HEK293 (cell line): Measurements from ENCODE around the gene ZBTB20.

ENCODE experiments used
- CTCF ChIA-PET: fragments of 350-600 bp; formaldehyde crosslinking; extraction: SDS; loops from one replicate; lab custom pipeline; 2021; ENCODE audit warnings: antibody characterized with exemption; lab: Yijun Ruan, JAX
- POLR2A ChIA-PET: fragments of 300-600 bp; formaldehyde crosslinking; extraction: SDS; loops from one replicate; lab custom pipeline; 2020; ENCODE audit warnings: antibody characterized with exemption, inconsistent platforms; lab: Yijun Ruan, JAX
- H3K27ac ChIP-seq: fragments of 200-500 bp; sonication (Bioruptor generic); 2 replicates; pipeline ENCODE4 v1.5.1; 2014; ENCODE audit warnings: low read depth, low read length, control low read depth, inconsistent platforms; ENCODE audit errors: extremely low read depth
- H3K36me3 ChIP-seq, 2 experiments: fragments of 200-500 bp in 1 of 2; sonication (Bioruptor generic) in 1 of 2; 1 replicate in 1 of 2; 2 replicates in 1 of 2; pipeline ENCODE4 v1.5.1; 2014 to 2017; ENCODE audit warnings: inconsistent platforms in 2 of 2, low read length in 2 of 2; ENCODE audit not compliant: control insufficient read depth in 2 of 2, insufficient read depth in 1 of 2
- H3K4me1 ChIP-seq: fragments of 200-500 bp; sonication (Bioruptor generic); 2 replicates; pipeline ENCODE4 v1.5.1; 2014; ENCODE audit warnings: mild to moderate bottlenecking, low read length, inconsistent platforms; ENCODE audit not compliant: control insufficient read depth, insufficient read depth
- H3K4me3 ChIP-seq: 2 replicates; pipeline ENCODE4 v1.5.1; 2011; ENCODE audit warnings: low read depth, mild to moderate bottlenecking, control low read depth, low read length, moderate library complexity
- H3K9me3 ChIP-seq: fragments of 200-500 bp; sonication (Bioruptor generic); 2 replicates; pipeline ENCODE4 v1.5.1; 2014; ENCODE audit warnings: low read depth, low read length, inconsistent platforms; ENCODE audit not compliant: control insufficient read depth, insufficient read depth
- EGR2 ChIP-seq: fragments of 450-650 bp; formaldehyde crosslinking; IDR thresholded peaks from 2 replicates; pipeline ENCODE4 v1.5.1; 2016; ENCODE audit warnings: low read depth, missing biosample characterization, missing genetic modification characterization
- GLI2 ChIP-seq: fragments of 450-650 bp; formaldehyde crosslinking; IDR thresholded peaks from 2 replicates; pipeline ENCODE4; 2017; ENCODE audit warnings: missing biosample characterization, missing genetic modification characterization, low read depth, borderline replicate concordance
- MYNN ChIP-seq: fragments of 450-650 bp; formaldehyde crosslinking; IDR thresholded peaks from 2 replicates; pipeline ENCODE4 v1.5.1; 2016; ENCODE audit warnings: missing biosample characterization, missing genetic modification characterization, borderline replicate concordance
- MZF1 ChIP-seq: fragments of 450-650 bp; formaldehyde crosslinking; IDR thresholded peaks from 2 replicates; pipeline ENCODE4 v1.5.1; 2017; ENCODE audit warnings: missing biosample characterization, missing genetic modification characterization, borderline replicate concordance
- SCRT2 ChIP-seq: fragments of 450-650 bp; formaldehyde crosslinking; IDR thresholded peaks from 2 replicates; pipeline ENCODE4 v1.5.1; 2016; ENCODE audit warnings: missing biosample characterization, missing genetic modification characterization
- SP7 ChIP-seq: fragments of 450-650 bp; formaldehyde crosslinking; IDR thresholded peaks from 2 replicates; pipeline ENCODE4 v1.5.1; 2016; ENCODE audit warnings: missing biosample characterization, missing genetic modification characterization
- ZBTB8A ChIP-seq: fragments of 450-650 bp; formaldehyde crosslinking; IDR thresholded peaks from 2 replicates; pipeline ENCODE4 v1.5.1; 2016; ENCODE audit warnings: missing biosample characterization, missing genetic modification characterization
- ZNF121 ChIP-seq: fragments of 450-650 bp; formaldehyde crosslinking; IDR thresholded peaks from 2 replicates; pipeline ENCODE4 v1.5.1; 2016; ENCODE audit warnings: missing biosample characterization, missing genetic modification characterization
- ZNF157 ChIP-seq: fragments of 450-650 bp; formaldehyde crosslinking; IDR thresholded peaks from 2 replicates; pipeline ENCODE4 v1.5.1; 2016; ENCODE audit warnings: missing biosample characterization, missing genetic modification characterization
- ZNF221 ChIP-seq: fragments of 450-650 bp; formaldehyde crosslinking; IDR thresholded peaks from 2 replicates; pipeline ENCODE4 v1.5.1; 2017; ENCODE audit warnings: missing biosample characterization, missing genetic modification characterization, borderline replicate concordance
- ZNF23 ChIP-seq: fragments of 450-650 bp; formaldehyde crosslinking; IDR thresholded peaks from 2 replicates; pipeline ENCODE4 v1.5.1; 2016; ENCODE audit warnings: missing biosample characterization, missing genetic modification characterization, borderline replicate concordance
- ZNF24 ChIP-seq: fragments of 450-650 bp; formaldehyde crosslinking; IDR thresholded peaks from 2 replicates; pipeline ENCODE4 v1.5.1; 2016; ENCODE audit warnings: missing biosample characterization, missing genetic modification characterization
- ZNF473 ChIP-seq: fragments of 450-650 bp; formaldehyde crosslinking; IDR thresholded peaks from 2 replicates; pipeline ENCODE4 v1.5.1; 2017; ENCODE audit warnings: missing biosample characterization, missing genetic modification characterization
- ZNF529 ChIP-seq: fragments of 450-650 bp; formaldehyde crosslinking; IDR thresholded peaks from 2 replicates; pipeline ENCODE4 v1.5.1; 2017; ENCODE audit warnings: missing genetic modification characterization, missing biosample characterization; ENCODE audit not compliant: insufficient replicate concordance
- ZNF549 ChIP-seq: fragments of 450-650 bp; IDR thresholded peaks from 2 replicates; pipeline ENCODE4 v1.5.1; 2018; ENCODE audit warnings: missing biosample characterization, missing genetic modification characterization, mild to moderate bottlenecking, inconsistent platforms, moderate library complexity
- ZNF777 ChIP-seq: fragments of 450-650 bp; formaldehyde crosslinking; IDR thresholded peaks from 2 replicates; pipeline ENCODE4 v1.5.1; 2017; ENCODE audit warnings: missing biosample characterization, missing genetic modification characterization, borderline replicate concordance
- TF ChIP-seq, protein P1 (sequence below): IDR thresholded peaks from 2 replicates; pipeline ENCODE4 v1.6.1; 2011; ENCODE audit warnings: mild to moderate bottlenecking, low read depth, low read length, borderline replicate concordance
- TF ChIP-seq, protein P2 (sequence below): fragments of 450-650 bp; formaldehyde crosslinking; IDR thresholded peaks from 2 replicates; pipeline ENCODE4 v1.5.1; 2016; ENCODE audit warnings: missing biosample characterization, missing genetic modification characterization
- TF ChIP-seq, protein P3 (sequence below): fragments of 450-650 bp; formaldehyde crosslinking; IDR thresholded peaks from 2 replicates; pipeline ENCODE4 v1.5.1; 2016; ENCODE audit warnings: missing biosample characterization, missing genetic modification characterization
- TF ChIP-seq, protein P4 (sequence below): fragments of 450-650 bp; formaldehyde crosslinking; IDR thresholded peaks from 2 replicates; pipeline ENCODE4 v1.5.1; 2016; ENCODE audit warnings: missing biosample characterization, missing genetic modification characterization

The ZBTB20 gene

DNA sequence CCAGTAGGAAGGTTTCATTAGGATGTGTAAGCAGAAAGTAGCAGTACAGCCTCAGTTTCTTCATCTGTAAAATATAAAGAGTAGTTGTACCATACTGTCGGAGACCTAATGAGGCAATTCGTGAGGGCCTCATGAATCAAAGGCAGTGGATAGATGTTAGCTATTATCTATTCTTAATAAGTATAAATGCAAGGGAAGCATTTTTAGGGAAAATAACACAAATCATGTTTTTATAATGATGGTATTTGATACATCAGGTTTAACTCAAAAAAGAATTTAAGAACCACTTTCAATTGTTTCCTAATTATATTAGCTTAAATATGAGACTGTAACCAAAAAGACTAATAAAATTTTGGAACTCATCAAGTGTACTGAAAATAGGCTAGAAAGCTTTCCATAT lies 309.1 kb downstream of the ZBTB20 start:
- H3K27ac ChIP-seq, result no peak overlapping the region
- TF ChIP-seq ZNF529 (tag by site-specific recombination), result no peak
- no peak for TF ChIP-seq EGR2 (tag by site-specific recombination)
- TF ChIP-seq GLI2 (tag by site-specific recombination), result no peak
- TF ChIP-seq SCRT2 (tag by site-specific recombination), result no peak
- TF ChIP-seq, protein P1, sequence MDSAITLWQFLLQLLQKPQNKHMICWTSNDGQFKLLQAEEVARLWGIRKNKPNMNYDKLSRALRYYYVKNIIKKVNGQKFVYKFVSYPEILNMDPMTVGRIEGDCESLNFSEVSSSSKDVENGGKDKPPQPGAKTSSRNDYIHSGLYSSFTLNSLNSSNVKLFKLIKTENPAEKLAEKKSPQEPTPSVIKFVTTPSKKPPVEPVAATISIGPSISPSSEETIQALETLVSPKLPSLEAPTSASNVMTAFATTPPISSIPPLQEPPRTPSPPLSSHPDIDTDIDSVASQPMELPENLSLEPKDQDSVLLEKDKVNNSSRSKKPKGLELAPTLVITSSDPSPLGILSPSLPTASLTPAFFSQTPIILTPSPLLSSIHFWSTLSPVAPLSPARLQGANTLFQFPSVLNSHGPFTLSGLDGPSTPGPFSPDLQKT, result no peak
- no peak for TF ChIP-seq ZNF24 (tag by site-specific recombination)
- TF ChIP-seq MYNN (tag by site-specific recombination), result no peak
- TF ChIP-seq, protein P2, sequence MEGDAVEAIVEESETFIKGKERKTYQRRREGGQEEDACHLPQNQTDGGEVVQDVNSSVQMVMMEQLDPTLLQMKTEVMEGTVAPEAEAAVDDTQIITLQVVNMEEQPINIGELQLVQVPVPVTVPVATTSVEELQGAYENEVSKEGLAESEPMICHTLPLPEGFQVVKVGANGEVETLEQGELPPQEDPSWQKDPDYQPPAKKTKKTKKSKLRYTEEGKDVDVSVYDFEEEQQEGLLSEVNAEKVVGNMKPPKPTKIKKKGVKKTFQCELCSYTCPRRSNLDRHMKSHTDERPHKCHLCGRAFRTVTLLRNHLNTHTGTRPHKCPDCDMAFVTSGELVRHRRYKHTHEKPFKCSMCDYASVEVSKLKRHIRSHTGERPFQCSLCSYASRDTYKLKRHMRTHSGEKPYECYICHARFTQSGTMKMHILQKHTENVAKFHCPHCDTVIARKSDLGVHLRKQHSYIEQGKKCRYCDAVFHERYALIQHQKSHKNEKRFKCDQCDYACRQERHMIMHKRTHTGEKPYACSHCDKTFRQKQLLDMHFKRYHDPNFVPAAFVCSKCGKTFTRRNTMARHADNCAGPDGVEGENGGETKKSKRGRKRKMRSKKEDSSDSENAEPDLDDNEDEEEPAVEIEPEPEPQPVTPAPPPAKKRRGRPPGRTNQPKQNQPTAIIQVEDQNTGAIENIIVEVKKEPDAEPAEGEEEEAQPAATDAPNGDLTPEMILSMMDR (tag by site-specific recombination), result no peak
- TF ChIP-seq ZNF473 (tag by site-specific recombination), result no peak
- no peak for TF ChIP-seq ZNF23 (tag by site-specific recombination)
- no peak for TF ChIP-seq ZNF777
- no peak for TF ChIP-seq ZBTB8A (tag by site-specific recombination)
- TF ChIP-seq ZNF121 (tag by site-specific recombination), result no peak
- no peak for TF ChIP-seq ZNF549 (tag by site-specific recombination)
- no peak for TF ChIP-seq SP7
- no peak for TF ChIP-seq ZNF221 (tag by site-specific recombination)
- TF ChIP-seq, protein P3, sequence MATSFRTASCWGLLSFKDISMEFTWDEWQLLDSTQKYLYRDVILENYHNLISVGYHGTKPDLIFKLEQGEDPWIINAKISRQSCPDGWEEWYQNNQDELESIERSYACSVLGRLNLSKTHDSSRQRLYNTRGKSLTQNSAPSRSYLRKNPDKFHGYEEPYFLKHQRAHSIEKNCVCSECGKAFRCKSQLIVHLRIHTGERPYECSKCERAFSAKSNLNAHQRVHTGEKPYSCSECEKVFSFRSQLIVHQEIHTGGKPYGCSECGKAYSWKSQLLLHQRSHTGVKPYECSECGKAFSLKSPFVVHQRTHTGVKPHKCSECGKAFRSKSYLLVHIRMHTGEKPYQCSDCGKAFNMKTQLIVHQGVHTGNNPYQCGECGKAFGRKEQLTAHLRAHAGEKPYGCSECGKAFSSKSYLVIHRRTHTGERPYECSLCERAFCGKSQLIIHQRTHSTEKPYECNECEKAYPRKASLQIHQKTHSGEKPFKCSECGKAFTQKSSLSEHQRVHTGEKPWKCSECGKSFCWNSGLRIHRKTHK (tag by site-specific recombination), result no peak
- TF ChIP-seq MZF1 (tag by site-specific recombination), result no peak
- TF ChIP-seq ZNF157, result no peak
- TF ChIP-seq, protein P4, sequence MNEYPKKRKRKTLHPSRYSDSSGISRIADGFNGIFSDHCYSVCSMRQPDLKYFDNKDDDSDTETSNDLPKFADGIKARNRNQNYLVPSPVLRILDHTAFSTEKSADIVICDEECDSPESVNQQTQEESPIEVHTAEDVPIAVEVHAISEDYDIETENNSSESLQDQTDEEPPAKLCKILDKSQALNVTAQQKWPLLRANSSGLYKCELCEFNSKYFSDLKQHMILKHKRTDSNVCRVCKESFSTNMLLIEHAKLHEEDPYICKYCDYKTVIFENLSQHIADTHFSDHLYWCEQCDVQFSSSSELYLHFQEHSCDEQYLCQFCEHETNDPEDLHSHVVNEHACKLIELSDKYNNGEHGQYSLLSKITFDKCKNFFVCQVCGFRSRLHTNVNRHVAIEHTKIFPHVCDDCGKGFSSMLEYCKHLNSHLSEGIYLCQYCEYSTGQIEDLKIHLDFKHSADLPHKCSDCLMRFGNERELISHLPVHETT (tag by site-specific recombination), result no peak
- H3K36me3 ChIP-seq, result no peaks in the 10 kb centered on the region
- no peaks in the 10 kb centered on the region for H3K4me1 ChIP-seq
- ChIA-PET CTCF (no interaction called here), POLR2A (no interaction called here)
- no peak overlapping the region for H3K4me3 ChIP-seq
- H3K9me3 ChIP-seq, result no peaks in the 10 kb centered on the region
